Measurements from ENCODE around the gene RFX3. TPM values are rescaled to one million over a fixed set of nuclear protein-coding genes. Genes with fewer than 3 reads are reported as not detected.

The RFX3 gene
- total RNA-seq, 6 donors from 2014 or later, result 7.3 to 32.0 (median 19.9) TPM

- ATAC-seq (ENCODE audit: low FRiP score in 2 of 2) (no peak), DNase-seq (no peak)
- no peak overlapping the region for H3K4me3 ChIP-seq
- H3K27ac ChIP-seq, result no peak overlapping the region
- H3K9me3 ChIP-seq, result no peaks in the 10 kb centered on the region
- H3K27me3 ChIP-seq, result no peaks in the 10 kb centered on the region
- H3K4me1 ChIP-seq, result peaks cover 0 to 26% (median 16%) of the 10 kb centered on the region in 4 donors
- 79 to 88% methylated on average over 3 of the region's 3 CpGs for WGBS, 2 donors
- H3K36me3 ChIP-seq, result no peaks in the 10 kb centered on the region
- TF ChIP-seq POLR2A (IDR thresholded peaks at IDR 0.05) (no peak), EP300 (IDR thresholded peaks at IDR 0.05) (no peak), CTCF (IDR thresholded peaks at IDR 0.05) (no peak), POLR2AphosphoS5 (IDR thresholded peaks at IDR 0.05) (no peak)
These were observed 10.4 kb downstream of the RFX3 start for GRCh38 chr9:3515405-3515804.

GRCh38 chr9:3514786-3515185 lies 11.0 kb downstream of the RFX3 start:
- no peak overlapping the region for H3K4me3 ChIP-seq
- H3K36me3 ChIP-seq, result no peaks in the 10 kb centered on the region
- TF ChIP-seq EP300 (IDR thresholded peaks at IDR 0.05), result no peak
- no peak for TF ChIP-seq CTCF (IDR thresholded peaks at IDR 0.05)
- no peak for TF ChIP-seq POLR2AphosphoS5 (IDR thresholded peaks at IDR 0.05)
- no peak for TF ChIP-seq POLR2A (IDR thresholded peaks at IDR 0.05)
- H3K27me3 ChIP-seq, result no peaks in the 10 kb centered on the region
- DNase-seq (no peak), ATAC-seq (ENCODE audit: low FRiP score in 2 of 2) (no peak)
- H3K4me1 ChIP-seq, result peaks cover 0 to 26% (median 16%) of the 10 kb centered on the region in 4 donors
- H3K27ac ChIP-seq, result no peak overlapping the region
- 96 to 97% methylated on average over 3 of the region's 3 CpGs for whole genome bisulfite sequencing, 2 donors
- no peaks in the 10 kb centered on the region for H3K9me3 ChIP-seq

GRCh38 chr9:3513265-3513818 lies 12.5 kb downstream of the RFX3 start:
- DNase-seq (no peak), ATAC-seq (ENCODE audit: low FRiP score in 2 of 2) (no peak)
- Histone ChIP-seq H3K4me3 (no peak overlapping the region), H3K9me3 (no peaks in the 10 kb centered on the region), H3K36me3 (no peaks in the 10 kb centered on the region), H3K4me1 (peaks cover 0 to 26% (median 22%) of the 10 kb centered on the region in 4 donors), H3K27ac (no peak overlapping the region), H3K27me3 (no peaks in the 10 kb centered on the region)
- 36 to 44% methylated on average over 2 of the region's 2 CpGs for WGBS, 2 donors
- no peak for TF ChIP-seq EP300 (IDR thresholded peaks at IDR 0.05)
- TF ChIP-seq CTCF (IDR thresholded peaks at IDR 0.05), result no peak
- TF ChIP-seq POLR2A (IDR thresholded peaks at IDR 0.05), result no peak
- TF ChIP-seq POLR2AphosphoS5 (IDR thresholded peaks at IDR 0.05), result no peak

- Histone ChIP-seq H3K4me3 (no peak overlapping the region), H3K9me3 (no peaks in the 10 kb centered on the region), H3K27me3 (no peaks in the 10 kb centered on the region), H3K36me3 (no peaks in the 10 kb centered on the region), H3K27ac (peak overlapping the region in 3 of 4 donors; percentile 11 to 74 (median 49)), H3K4me1 (peaks cover 0 to 34% (median 18%) of the 10 kb centered on the region in 4 donors)
- WGBS, 2 donors, result 42 to 55% methylated on average over 1 of the region's 1 CpG
- no peak for DNase-seq
- TF ChIP-seq CTCF (IDR thresholded peaks at IDR 0.05) (no peak), POLR2A (IDR thresholded peaks at IDR 0.05) (no peak), POLR2AphosphoS5 (IDR thresholded peaks at IDR 0.05) (no peak), EP300 (IDR thresholded peaks at IDR 0.05) (no peak)
- ATAC-seq (ENCODE audit: low FRiP score in 2 of 2), result no peak
These were observed 14.2 kb downstream of the RFX3 start for GRCh38 chr9:3511551-3511950.

- Histone ChIP-seq H3K4me3 (no peak overlapping the region), H3K4me1 (peaks cover 0 to 34% (median 18%) of the 10 kb centered on the region in 4 donors), H3K36me3 (no peaks in the 10 kb centered on the region), H3K27ac (peak overlapping the region in 1 of 4 donors; percentile 74), H3K27me3 (no peaks in the 10 kb centered on the region), H3K9me3 (no peaks in the 10 kb centered on the region)
- no peak for DNase-seq
- ATAC-seq (ENCODE audit: low FRiP score in 2 of 2), result no peak
- no peak for TF ChIP-seq POLR2A (IDR thresholded peaks at IDR 0.05)
- TF ChIP-seq POLR2AphosphoS5 (IDR thresholded peaks at IDR 0.05), result no peak
- TF ChIP-seq EP300 (IDR thresholded peaks at IDR 0.05), result no peak
- TF ChIP-seq CTCF (IDR thresholded peaks at IDR 0.05), result no peak
- WGBS, 2 donors, result 93 to 97% methylated on average over 1 of the region's 1 CpG
These were observed 15.0 kb downstream of the RFX3 start for GRCh38 chr9:3510796-3511195.
